ENCODE measurements around the gene SYNGAP1.
"Not testable (repeated sequence)": the region's sequence is repeated elsewhere in the genome, so short reads cannot be mapped to it uniquely, and the experiment has no call there.

GRCh38 chr6:33484673-33485262 is 64.9 kb downstream of the SYNGAP1 start:
- TF ChIP-seq CTCF (IDR thresholded peaks at IDR 0.05); POLR2AphosphoS5 (IDR thresholded peaks at IDR 0.05; ENCODE audit: low read depth, low read length): not testable (repeated sequence)

Data from Panc1 (cell line).